Heart right ventricle (tissue), 16 donors: Measurements from ENCODE around the gene BABAM2. TPM values are rescaled to one million over a fixed set of nuclear protein-coding genes. Genes with fewer than 3 reads are reported as not detected.
A peak's percentile ranks its signal among the peaks of the same experiment; 100 is the strongest.

Experiments
- ATAC-seq, 8 donors: fragments of 200-7000 bp; cut with Tn5 transposase; one replicate each; pipeline ENCODE4 v1.9.1; 2020; ENCODE audit warnings: mild to moderate bottlenecking in 8 of 8, moderate library complexity in 8 of 8, moderate number of reproducible peaks in 1 of 8
- DNase-seq, 2 donors: peaks; one replicate each; pipeline ENCODE4 v3.0.0-alpha.2; 2020
- H3K27ac ChIP-seq, 10 donors: fragments of 200-600 bp; sonication (generic) in 2 of 10; one replicate each; pipeline versions ENCODE4 v1.5.0 to v1.8.0; 2020 to 2022; ENCODE audit warnings: mild to moderate bottlenecking in 3 of 10
- H3K27me3 ChIP-seq, 7 donors: fragments of 200-600 bp; one replicate each; pipeline ENCODE4 v1.8.0; 2021 to 2022; ENCODE audit warnings: mild to moderate bottlenecking in 2 of 7
- H3K36me3 ChIP-seq, 9 donors: fragments of 200-600 bp; sonication (generic) in 1 of 9; one replicate each; pipeline versions ENCODE4 v1.5.0 to v1.8.0; 2020 to 2022; ENCODE audit warnings: mild to moderate bottlenecking in 2 of 9
- H3K4me1 ChIP-seq, 9 donors: fragments of 200-600 bp; sonication (generic) in 1 of 9; one replicate each; pipeline versions ENCODE4 v1.5.0 to v1.8.0; 2020 to 2022; ENCODE audit warnings: mild to moderate bottlenecking in 4 of 9
- H3K4me3 ChIP-seq, 10 donors: fragments of 200-600 bp; sonication (generic) in 2 of 10; one replicate each; pipeline versions ENCODE4 v1.5.0 to v1.8.0; 2020 to 2022; ENCODE audit warnings: mild to moderate bottlenecking in 7 of 10, moderate library complexity in 2 of 10
- H3K9me3 ChIP-seq, 11 donors: fragments of 200-600 bp in 10 of 11; sonication (generic) in 2 of 11; one replicate each; pipeline versions ENCODE4 v1.5.0 to v1.8.0; 2013 to 2022; ENCODE audit warnings: mild to moderate bottlenecking in 2 of 11, control low read depth in 1 of 11, moderate library complexity in 1 of 11
- WGBS, 2 donors: extraction: QIAGEN DNeasy Blood & Tissue Kit; methylation state at CpG; one replicate each; pipeline ENCODE4 v1.1.7; 2013; ENCODE audit warnings: inconsistent platforms in 1 of 2; 5-methylcytosine and 5-hydroxymethylcytosine counted together
- intact Hi-C, 10 donors: fragments of 100-400 bp; cut with DNase I; formaldehyde crosslinking; loops; one replicate each; pipeline versions ENCODE4 v1.11.1 to v1.14.2; 2022
- polyA plus RNA-seq, 2 donors: library from polyadenylated mRNA; stranded (reverse); fragments of 200-250 nt; gene quantifications; one replicate each; pipeline ENCODE4 v1.2.3, GENCODE V29; 2013
- total RNA-seq, 10 donors: library from RNA; stranded (reverse); fragmentation: NEBNext Ultra II Directional in 3 of 10; extraction: Animal tissue kit (Norgen Biotek cat#: 25700) in 3 of 10; gene quantifications; one replicate each; pipeline versions ENCODE4 v1.2.1 to v1.2.4, GENCODE V29; 2021 to 2023
- TF ChIP-seq, protein P1 (sequence below), 9 donors: fragments of 200-600 bp; sonication (generic) in 2 of 9; IDR thresholded peaks; one replicate each; pipeline versions ENCODE4 v1.5.0 to v1.8.0; 2021 to 2022; ENCODE audit warnings: antibody characterized with exemption in 9 of 9, mild to moderate bottlenecking in 5 of 9, moderate library complexity in 1 of 9
- donor health status: Arrhythmogenic right ventricular cardiomyopathy.
- donor health status: ischemic (EF 13 %, LVEDD 7.1; RV severe dilation, severe dysfunction).
- donor health status: healthy with polysubstance abuse.
- donor health status: DM: no; HTN: yes; CAD: no.
- donor health status: DM: no; HTN: no; CAD: no.
- donor health status: ischemic (EF 25% LVEDD 6.9; RV normal size, moderate dysfunction).
- donor health status: ischemic (EF 25% LVEDD 5.7; RV mildly dilated, moderate dysfunction).
- donor health status: healthy.
- donor health status: DM: yes; HTN: yes; CAD: no.
- donor health status: Ischemic cardiomyopathy.
- donor health status: ischemic (EF 35%, LVEDD 5.7; RV mildly dilated, moderate dysfunction).
- donor health status: nonischemic (EF 11% LVEDD 7.7; RV severe dilation, severe dysfunction).
- donor health status: DM: yes; HTN: yes; CAD: no.
- donor health status: PGD.
- donor health status: ischemic (EF 29% LVEDD 5.4; RV normal size, mild dysfunction).
- donor health status: nonischemic (EF 23%, LVEDD 6.1; RV moderate dilation, normal function).

BABAM2 gene
- total and polyA plus RNA-seq, 12 donors: 13.3 to 83.4 (median 65.9) TPM

DNA sequence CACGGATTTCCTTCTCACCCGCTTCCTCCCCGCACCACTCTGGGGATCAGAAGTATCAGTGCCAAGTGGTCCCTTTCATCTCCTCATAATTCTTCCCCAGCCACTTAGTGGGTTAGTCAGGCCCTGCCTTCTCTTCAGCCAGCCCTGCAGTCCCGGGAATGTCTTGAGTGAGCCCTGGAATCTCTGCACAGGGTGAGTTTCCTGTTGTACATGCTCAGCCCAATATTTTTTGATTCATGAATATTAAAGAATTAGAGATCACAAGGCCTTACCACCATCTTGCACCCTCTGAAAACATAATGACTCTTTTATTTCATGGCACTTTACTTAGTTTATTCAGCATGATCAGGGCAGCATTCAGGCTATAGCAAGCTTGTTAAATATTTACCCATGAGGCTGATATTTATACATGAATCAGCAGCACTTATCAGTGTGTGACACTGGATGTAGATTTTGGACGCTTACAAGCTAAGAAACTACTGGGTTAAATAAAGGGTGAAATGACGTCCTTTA lies 342.7 kb downstream of the BABAM2 start:
- no peak overlapping the region for H3K4me3 ChIP-seq
- intact Hi-C loops: no loop called here
- 60 to 74% methylated on average over 6 of the region's 6 CpGs for WGBS, 2 donors
- no peaks in the 10 kb centered on the region for H3K9me3 ChIP-seq
- no peak overlapping the region for H3K27ac ChIP-seq
- peaks cover 0 to 25% (median 10%) of the 10 kb centered on the region in 9 donors for H3K4me1 ChIP-seq
- TF ChIP-seq, protein P1, sequence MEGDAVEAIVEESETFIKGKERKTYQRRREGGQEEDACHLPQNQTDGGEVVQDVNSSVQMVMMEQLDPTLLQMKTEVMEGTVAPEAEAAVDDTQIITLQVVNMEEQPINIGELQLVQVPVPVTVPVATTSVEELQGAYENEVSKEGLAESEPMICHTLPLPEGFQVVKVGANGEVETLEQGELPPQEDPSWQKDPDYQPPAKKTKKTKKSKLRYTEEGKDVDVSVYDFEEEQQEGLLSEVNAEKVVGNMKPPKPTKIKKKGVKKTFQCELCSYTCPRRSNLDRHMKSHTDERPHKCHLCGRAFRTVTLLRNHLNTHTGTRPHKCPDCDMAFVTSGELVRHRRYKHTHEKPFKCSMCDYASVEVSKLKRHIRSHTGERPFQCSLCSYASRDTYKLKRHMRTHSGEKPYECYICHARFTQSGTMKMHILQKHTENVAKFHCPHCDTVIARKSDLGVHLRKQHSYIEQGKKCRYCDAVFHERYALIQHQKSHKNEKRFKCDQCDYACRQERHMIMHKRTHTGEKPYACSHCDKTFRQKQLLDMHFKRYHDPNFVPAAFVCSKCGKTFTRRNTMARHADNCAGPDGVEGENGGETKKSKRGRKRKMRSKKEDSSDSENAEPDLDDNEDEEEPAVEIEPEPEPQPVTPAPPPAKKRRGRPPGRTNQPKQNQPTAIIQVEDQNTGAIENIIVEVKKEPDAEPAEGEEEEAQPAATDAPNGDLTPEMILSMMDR (IDR thresholded peaks at IDR 0.05): no peak
- DNase-seq: no peak
- peaks cover 0 to 8% (median 0%) of the 10 kb centered on the region in 9 donors for H3K36me3 ChIP-seq
- H3K27me3 ChIP-seq: no peaks in the 10 kb centered on the region
- peak in 1 of 8 donors; percentile 23 for ATAC-seq

DNA sequence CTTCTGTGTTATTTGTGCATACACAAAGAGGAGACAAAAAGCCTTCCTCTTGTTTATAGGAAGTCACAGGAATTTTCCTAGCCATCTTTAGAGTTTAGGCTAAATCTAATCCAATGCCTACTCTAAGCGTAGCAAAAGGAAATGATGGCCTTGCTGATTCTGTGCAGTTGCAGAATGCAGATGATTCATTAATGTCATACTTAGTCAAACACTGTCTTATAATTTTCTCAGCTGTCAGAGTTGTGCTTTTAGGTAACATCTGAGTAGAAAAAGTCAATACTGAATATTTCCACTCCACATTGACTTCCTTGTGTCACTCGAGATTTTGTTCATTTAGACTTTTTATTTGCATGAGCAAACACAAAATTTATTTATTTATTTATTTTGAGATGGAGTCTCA lies 344.3 kb downstream of the BABAM2 start:
- peaks cover 0 to 36% (median 14%) of the 10 kb centered on the region in 9 donors for H3K4me1 ChIP-seq
- intact Hi-C loops: no loop called here
- DNase-seq (no peak), ATAC-seq (no peak)
- no peak overlapping the region for H3K27ac ChIP-seq
- no peak overlapping the region for H3K4me3 ChIP-seq
- no peaks in the 10 kb centered on the region for H3K9me3 ChIP-seq
- no peaks in the 10 kb centered on the region for H3K27me3 ChIP-seq
- H3K36me3 ChIP-seq: peaks cover 0 to 8% (median 0%) of the 10 kb centered on the region in 9 donors
- WGBS, 2 donors: 91 to 99% methylated on average over 2 of the region's 2 CpGs
- TF ChIP-seq, protein P1 (IDR thresholded peaks at IDR 0.05): no peak

DNA sequence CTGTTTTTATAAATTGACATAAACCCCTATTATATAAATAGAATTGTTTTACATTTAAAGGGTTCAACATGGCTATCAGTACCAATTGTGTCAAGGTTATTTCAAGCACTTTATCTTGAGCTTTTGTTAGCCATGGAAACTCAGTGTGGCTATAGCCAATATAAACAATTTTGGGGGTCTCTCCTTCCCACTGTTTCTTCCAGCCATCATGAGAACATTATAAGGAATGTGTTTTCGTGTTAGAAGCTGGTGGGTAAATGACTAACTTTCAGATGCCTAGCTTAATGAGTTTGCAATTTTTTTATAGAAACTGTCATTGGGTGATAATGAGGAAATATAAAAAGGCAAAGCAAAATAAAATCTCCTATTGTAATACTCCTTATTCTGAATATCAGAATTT lies 348.7 kb downstream of the BABAM2 start:
- no peaks in the 10 kb centered on the region for H3K27me3 ChIP-seq
- no peak for DNase-seq
- peaks cover 0 to 19% (median 9%) of the 10 kb centered on the region in 9 donors for H3K4me1 ChIP-seq
- no peak overlapping the region for H3K4me3 ChIP-seq
- peaks cover 0 to 25% (median 0%) of the 10 kb centered on the region in 9 donors for H3K36me3 ChIP-seq
- TF ChIP-seq, protein P1 (IDR thresholded peaks at IDR 0.05): no peak
- H3K27ac ChIP-seq: peak overlapping the region in 2 of 10 donors; percentile 17 to 25
- no peaks in the 10 kb centered on the region for H3K9me3 ChIP-seq
- WGBS, 2 donors: 82 to 85% methylated on average over 1 of the region's 1 CpG
- intact Hi-C loops: no loop called here
- ATAC-seq: peak in 2 of 8 donors; percentile 52 to 60

DNA sequence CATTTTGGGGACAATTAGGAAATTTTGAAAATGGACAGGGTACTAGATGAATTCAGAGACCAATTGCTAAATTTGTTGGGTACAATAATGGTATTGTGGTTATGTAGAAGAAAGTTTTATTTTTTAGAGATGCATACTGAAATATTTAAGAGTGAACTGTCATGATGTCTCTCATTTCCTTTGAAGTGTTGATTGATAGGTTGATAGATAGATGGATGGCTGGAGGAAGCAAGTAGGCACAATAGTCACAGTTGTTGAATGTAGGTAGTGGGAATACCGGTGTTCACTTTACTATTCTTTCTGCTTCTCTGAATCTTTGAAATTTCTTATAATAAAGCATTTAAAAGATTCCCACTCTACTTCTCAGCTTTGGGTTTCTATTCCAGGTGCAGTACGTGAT lies 350.4 kb downstream of the BABAM2 start:
- Histone ChIP-seq H3K9me3 (no peaks in the 10 kb centered on the region), H3K4me1 (peaks cover 0 to 19% (median 9%) of the 10 kb centered on the region in 9 donors), H3K27me3 (no peaks in the 10 kb centered on the region), H3K36me3 (peaks cover 0 to 42% (median 8%) of the 10 kb centered on the region in 9 donors), H3K27ac (no peak overlapping the region), H3K4me3 (no peak overlapping the region)
- no peak for ATAC-seq
- 98% methylated on average over 2 of the region's 2 CpGs for WGBS, 2 donors
- intact Hi-C loops: no loop called here
- TF ChIP-seq, protein P1 (IDR thresholded peaks at IDR 0.05): no peak
- no peak for DNase-seq
